ENCODE measurements around the gene JPT1.

Gene JPT1

DNA sequence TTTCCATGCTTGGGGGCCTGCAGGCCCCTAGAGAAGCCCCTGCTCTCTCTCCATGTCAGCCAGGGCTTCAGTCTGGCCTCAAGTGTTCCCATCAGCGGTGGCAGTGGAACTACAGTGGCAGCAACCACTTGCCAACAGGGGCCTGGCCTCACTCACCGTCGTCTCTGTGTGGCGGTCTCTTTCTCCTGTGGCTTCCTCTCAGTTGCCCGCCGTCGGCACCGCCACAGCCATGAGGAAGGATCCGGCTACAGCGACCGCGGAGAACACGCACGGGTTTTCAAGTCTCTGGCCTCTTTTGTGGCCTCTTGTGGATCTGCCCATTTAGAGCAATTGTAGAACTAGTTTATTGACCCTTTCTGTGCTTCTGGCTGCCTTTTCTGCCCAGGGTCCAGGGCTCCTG lies 36.0 kb downstream of the JPT1 start:
- no peaks in the 10 kb centered on the region for H3K36me3 ChIP-seq (replicated peaks; ENCODE audit: insufficient read depth, low read length)
- H3K27me3 ChIP-seq (replicated peaks; ENCODE audit: insufficient read depth, low read length): no peaks in the 10 kb centered on the region
- peaks cover 10% of the 10 kb centered on the region; the same call in 1 of the 2 replicates for H3K4me1 ChIP-seq (ENCODE audit: low read length)
- no peak overlapping the region for H3K27ac ChIP-seq (ENCODE audit: low read length)
- no peaks in the 10 kb centered on the region for H3K9me3 ChIP-seq (replicated peaks; ENCODE audit: insufficient read depth, low read length)
- H4K20me1 ChIP-seq (ENCODE audit: insufficient read depth, low read length): no peaks in the 10 kb centered on the region
- no peaks in the 10 kb centered on the region for H3K9me2 ChIP-seq (replicated peaks; ENCODE audit: insufficient read depth, low read length)
- no peak overlapping the region for H3K4me2 ChIP-seq (ENCODE audit: low read depth, low read length)
- H3K79me2 ChIP-seq (ENCODE audit: low read length): no peaks in the 10 kb centered on the region
- no peak overlapping the region for H3K9ac ChIP-seq (ENCODE audit: low read length)
- TF ChIP-seq, protein P1, sequence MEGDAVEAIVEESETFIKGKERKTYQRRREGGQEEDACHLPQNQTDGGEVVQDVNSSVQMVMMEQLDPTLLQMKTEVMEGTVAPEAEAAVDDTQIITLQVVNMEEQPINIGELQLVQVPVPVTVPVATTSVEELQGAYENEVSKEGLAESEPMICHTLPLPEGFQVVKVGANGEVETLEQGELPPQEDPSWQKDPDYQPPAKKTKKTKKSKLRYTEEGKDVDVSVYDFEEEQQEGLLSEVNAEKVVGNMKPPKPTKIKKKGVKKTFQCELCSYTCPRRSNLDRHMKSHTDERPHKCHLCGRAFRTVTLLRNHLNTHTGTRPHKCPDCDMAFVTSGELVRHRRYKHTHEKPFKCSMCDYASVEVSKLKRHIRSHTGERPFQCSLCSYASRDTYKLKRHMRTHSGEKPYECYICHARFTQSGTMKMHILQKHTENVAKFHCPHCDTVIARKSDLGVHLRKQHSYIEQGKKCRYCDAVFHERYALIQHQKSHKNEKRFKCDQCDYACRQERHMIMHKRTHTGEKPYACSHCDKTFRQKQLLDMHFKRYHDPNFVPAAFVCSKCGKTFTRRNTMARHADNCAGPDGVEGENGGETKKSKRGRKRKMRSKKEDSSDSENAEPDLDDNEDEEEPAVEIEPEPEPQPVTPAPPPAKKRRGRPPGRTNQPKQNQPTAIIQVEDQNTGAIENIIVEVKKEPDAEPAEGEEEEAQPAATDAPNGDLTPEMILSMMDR (IDR thresholded peaks at IDR 0.05; ENCODE audit: low read length): no peak
- no peak overlapping the region for H3K4me3 ChIP-seq (ENCODE audit: low read length)
- no peak for DNase-seq
- H2AFZ ChIP-seq (ENCODE audit: low read length): no peak overlapping the region
- no peaks in the 10 kb centered on the region for H3F3A ChIP-seq (ENCODE audit: insufficient read depth, low read length)

DNA sequence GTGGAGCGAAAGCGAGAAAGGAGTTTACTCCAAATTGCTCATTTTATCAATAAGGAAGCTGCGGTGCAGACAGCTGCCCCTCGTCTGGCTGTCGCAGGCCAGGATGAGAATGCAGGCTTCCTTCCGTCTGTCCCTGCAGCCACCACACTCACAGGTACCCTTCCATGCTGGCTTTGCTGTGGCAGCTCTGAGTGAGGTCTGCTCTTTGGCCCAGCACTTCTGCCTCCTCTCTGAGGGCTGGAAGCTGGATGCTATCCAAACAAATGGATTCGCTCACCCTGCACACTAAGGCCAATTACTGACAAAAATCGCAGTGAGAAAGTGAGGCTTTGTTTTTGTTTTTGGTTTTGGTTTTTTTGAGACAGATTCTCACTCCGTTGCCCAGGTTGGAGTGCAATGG lies 37.6 kb downstream of the JPT1 start:
- no peak overlapping the region for H3K27ac ChIP-seq (ENCODE audit: low read length)
- H3K4me2 ChIP-seq (ENCODE audit: low read depth, low read length): no peak overlapping the region
- no peaks in the 10 kb centered on the region for H3K36me3 ChIP-seq (replicated peaks; ENCODE audit: insufficient read depth, low read length)
- H4K20me1 ChIP-seq (ENCODE audit: insufficient read depth, low read length): no peaks in the 10 kb centered on the region
- no peaks in the 10 kb centered on the region for H3K9me2 ChIP-seq (replicated peaks; ENCODE audit: insufficient read depth, low read length)
- no peak overlapping the region for H3K4me3 ChIP-seq (ENCODE audit: low read length)
- TF ChIP-seq EZH2 (optimal IDR thresholded peaks at IDR 0.05; ENCODE audit: low read depth, low read length): no peak
- TF ChIP-seq EZH2phosphoT487 (IDR thresholded peaks at IDR 0.05; ENCODE audit: low read length): no peak
- TF ChIP-seq, protein P1 (IDR thresholded peaks at IDR 0.05; ENCODE audit: low read length): no peak
- H3K27me3 ChIP-seq (replicated peaks; ENCODE audit: insufficient read depth, low read length): no peaks in the 10 kb centered on the region
- H3K4me1 ChIP-seq (ENCODE audit: low read length): peaks cover 10% of the 10 kb centered on the region; the same call in 1 of the 2 replicates
- no peak for DNase-seq
- H3F3A ChIP-seq (ENCODE audit: insufficient read depth, low read length): no peaks in the 10 kb centered on the region
- no peaks in the 10 kb centered on the region for H3K9me3 ChIP-seq (replicated peaks; ENCODE audit: insufficient read depth, low read length)
- H3K79me2 ChIP-seq (ENCODE audit: low read length): no peaks in the 10 kb centered on the region
- H2AFZ ChIP-seq (ENCODE audit: low read length): no peak overlapping the region
- H3K9ac ChIP-seq (ENCODE audit: low read length): no peak overlapping the region

DNA sequence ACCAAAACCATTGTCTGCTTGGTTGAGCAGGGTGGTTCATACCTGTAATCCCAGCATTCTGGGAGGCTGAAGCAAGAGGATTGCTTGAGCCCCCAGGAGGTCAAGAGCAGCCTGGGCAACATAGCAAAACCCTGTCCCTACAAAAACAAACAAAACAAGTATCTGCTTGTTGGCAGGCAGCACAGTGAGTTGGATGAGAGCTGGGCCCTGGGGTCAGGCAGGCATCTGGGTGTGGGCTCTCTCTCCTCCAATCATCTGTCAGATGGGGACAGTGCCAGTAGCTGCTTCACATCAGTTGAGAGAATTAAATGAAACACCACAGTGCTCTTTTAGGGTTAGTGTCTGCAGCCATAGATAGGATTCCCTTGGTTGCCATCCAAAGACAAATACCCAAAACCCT lies 38.8 kb downstream of the JPT1 start:
- Histone ChIP-seq H3K9ac (ENCODE audit: low read length) (no peak overlapping the region), H4K20me1 (ENCODE audit: insufficient read depth, low read length) (no peaks in the 10 kb centered on the region), H3K4me1 (ENCODE audit: low read length) (peaks cover 10% of the 10 kb centered on the region; the same call in 1 of the 2 replicates), H2AFZ (ENCODE audit: low read length) (no peak overlapping the region), H3K4me2 (ENCODE audit: low read depth, low read length) (no peak overlapping the region), H3K27ac (ENCODE audit: low read length) (no peak overlapping the region), H3K36me3 (replicated peaks; ENCODE audit: insufficient read depth, low read length) (no peaks in the 10 kb centered on the region), H3K9me2 (replicated peaks; ENCODE audit: insufficient read depth, low read length) (no peaks in the 10 kb centered on the region), H3K79me2 (ENCODE audit: low read length) (peaks cover 2% of the 10 kb centered on the region), H3F3A (ENCODE audit: insufficient read depth, low read length) (no peaks in the 10 kb centered on the region), H3K4me3 (ENCODE audit: low read length) (no peak overlapping the region), H3K9me3 (replicated peaks; ENCODE audit: insufficient read depth, low read length) (no peaks in the 10 kb centered on the region), H3K27me3 (replicated peaks; ENCODE audit: insufficient read depth, low read length) (no peaks in the 10 kb centered on the region)
- no peak for DNase-seq
- TF ChIP-seq EZH2 (optimal IDR thresholded peaks at IDR 0.05; ENCODE audit: low read depth, low read length) (no peak), EZH2phosphoT487 (IDR thresholded peaks at IDR 0.05; ENCODE audit: low read length) (no peak)
- TF ChIP-seq, protein P1 (IDR thresholded peaks at IDR 0.05; ENCODE audit: low read length): no peak
